ENCODE data around the gene DDX49.
"Not testable (repeated sequence)": the region's sequence is repeated elsewhere in the genome, so short reads cannot be mapped to it uniquely, and the experiment has no call there.

Gene DDX49

GRCh38 chr19:18910801-18911436 is 8.6 kb upstream of the DDX49 start:
- no peak for DNase-seq (ENCODE audit: low spot score)

DNA sequence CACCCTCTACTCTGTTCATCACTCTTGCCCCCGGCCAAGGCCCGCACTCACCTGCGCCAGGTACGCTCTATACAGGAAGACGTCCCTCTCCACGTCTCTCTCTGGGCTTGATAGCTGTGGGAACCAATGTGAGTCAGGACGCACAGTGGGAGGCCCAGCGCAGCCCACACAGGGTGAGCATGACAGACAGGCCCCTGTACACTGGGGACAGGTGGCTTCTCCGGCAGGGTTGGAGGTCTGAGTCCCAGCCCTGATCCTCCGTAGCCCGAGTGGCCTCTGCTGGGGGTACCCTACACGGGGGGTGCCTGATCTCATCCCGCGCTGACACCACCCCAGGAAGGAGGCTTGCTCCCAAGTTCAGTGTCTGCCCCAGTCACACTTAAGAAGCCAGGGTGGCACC is 6.6 kb upstream of the DDX49 start:
- DNase-seq (ENCODE audit: low spot score): no peak

- no peak for DNase-seq (ENCODE audit: low spot score)
Observed at GRCh38 chr19:18913466-18913865, 6.0 kb upstream of the DDX49 start.

DNA sequence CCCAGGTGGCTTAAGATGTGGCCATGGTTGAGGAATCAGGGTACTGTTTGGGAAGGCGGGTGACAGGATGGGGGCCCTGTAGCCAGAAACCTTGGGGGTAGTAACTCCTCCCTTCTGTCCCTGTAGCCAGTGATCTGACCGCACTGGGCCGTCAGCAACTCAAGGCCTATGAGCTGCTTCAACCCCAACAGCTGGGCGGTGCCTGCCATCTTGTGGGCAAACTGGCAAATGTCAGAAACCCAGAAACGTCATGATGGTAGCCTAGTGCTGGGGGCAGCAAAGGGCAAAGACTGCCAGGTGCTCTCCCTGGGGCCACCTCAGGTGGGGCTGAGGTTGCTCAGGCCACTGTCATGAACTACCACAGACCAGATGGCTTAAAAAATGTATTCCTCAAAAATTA is 3.9 kb upstream of the DDX49 start:
- peak; percentile 86 for DNase-seq (ENCODE audit: low spot score)

DNA sequence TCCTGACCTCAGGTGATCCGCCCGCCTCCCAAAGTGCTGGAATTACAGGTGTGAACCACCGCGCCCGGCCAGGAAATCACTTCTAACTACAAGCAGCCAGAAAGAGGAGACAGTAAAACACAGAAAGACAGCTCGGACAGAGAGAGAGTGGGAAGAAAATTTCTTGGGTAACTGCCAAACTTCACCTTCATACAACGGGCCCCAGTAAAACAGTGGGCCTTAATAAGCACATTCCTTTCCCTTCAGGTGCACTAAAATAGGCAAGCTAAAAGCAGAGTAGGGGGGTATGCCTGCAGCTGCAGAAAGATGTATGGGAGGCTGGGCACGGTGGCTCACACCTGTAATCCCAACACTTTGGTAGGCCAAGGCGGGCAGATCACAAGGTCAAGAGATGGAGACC is 1.9 kb upstream of the DDX49 start:
- not testable (repeated sequence) for DNase-seq (ENCODE audit: low spot score)

GRCh38 chr19:18919900-18920214 is 342 bp downstream of the DDX49 start:
- DNase-seq (ENCODE audit: low spot score): no peak

- no peak for DNase-seq (ENCODE audit: low spot score)
Observed at GRCh38 chr19:18920400-18920799, 885 bp downstream of the DDX49 start.

GRCh38 chr19:18921593-18921992 is 2.1 kb downstream of the DDX49 start:
- no peak for DNase-seq (ENCODE audit: low spot score)

GRCh38 chr19:18922228-18922985 is 2.9 kb downstream of the DDX49 start:
- DNase-seq (ENCODE audit: low spot score): no peak

GRCh38 chr19:18924684-18925213 is 5.2 kb downstream of the DDX49 start:
- DNase-seq (ENCODE audit: low spot score): no peak

DNA sequence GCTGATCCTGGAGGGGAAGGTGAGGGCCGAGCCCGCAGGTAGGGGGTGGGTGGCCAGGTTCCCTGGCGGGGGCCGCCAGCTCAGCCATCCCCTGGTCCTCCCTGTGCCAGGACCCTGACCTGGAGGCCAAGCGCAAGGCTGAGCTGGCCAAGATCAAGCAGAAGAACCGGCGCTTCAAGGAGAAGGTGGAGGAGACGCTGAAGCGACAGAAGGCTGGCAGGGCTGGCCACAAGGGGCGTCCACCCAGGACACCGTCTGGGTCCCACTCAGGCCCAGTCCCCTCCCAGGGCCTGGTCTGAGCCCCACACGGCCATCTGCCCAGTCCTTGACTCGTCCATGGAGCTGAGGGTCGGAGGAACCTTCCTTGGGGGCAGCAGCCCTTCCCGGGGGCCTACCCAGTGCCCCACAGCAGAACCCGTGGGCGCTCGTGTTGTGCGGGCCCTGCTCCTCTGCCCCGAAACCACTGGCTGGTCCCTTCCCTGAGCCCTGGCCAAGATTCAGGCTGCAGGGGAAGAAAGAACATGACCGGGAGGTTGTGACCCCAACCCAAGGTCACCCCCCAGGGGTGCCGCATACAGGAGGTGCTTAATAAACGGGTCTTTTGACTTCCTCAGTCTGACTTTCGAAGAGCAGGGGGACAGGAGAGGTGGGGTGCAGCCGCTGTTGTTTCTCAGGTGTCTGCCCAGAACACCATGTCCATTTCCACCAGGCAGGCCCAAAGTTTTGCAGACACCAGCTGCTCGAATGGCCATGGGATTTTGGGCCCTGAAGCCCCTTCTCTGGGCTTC is 8.7 kb downstream of the DDX49 start:
- DNase-seq (ENCODE audit: low spot score): no peak

GRCh38 chr19:18929311-18929710 is 9.8 kb downstream of the DDX49 start:
- no peak for DNase-seq (ENCODE audit: low spot score)

GRCh38 chr19:18931316-18932162 is 12.0 kb downstream of the DDX49 start:
- no peak for DNase-seq (ENCODE audit: low spot score)

DNA sequence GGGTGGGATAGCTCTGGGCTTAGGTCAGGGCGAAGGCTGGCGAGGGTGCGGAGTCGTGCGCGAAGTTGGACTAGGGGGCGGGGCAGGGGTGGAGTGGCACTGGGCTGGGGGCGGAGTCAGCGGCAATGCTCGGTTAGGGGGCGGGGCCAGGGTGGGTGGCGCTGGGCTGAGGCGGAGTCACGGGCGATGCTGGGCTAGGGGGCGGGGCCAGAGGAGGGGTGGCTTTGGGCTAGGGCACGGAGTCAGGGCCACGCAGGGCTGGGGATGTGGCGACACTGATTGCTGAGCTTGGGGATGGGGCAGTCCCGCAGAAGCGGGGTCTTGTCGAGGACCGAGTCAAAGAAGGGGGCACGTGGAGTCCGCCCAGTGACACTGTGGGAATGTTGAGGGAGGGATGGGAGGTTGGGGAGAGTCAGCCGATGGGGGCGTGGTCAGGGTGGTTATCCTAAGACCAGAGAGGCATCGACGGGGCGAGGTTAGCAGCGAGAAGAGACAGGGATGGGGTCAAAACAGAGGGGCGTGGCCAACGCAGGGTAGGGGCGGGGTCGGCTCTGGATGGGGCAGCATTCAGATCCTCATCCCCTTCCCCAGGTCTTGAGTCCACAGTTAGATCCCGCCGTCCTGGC is 12.8 kb downstream of the DDX49 start:
- DNase-seq (ENCODE audit: low spot score): no peak

DNA sequence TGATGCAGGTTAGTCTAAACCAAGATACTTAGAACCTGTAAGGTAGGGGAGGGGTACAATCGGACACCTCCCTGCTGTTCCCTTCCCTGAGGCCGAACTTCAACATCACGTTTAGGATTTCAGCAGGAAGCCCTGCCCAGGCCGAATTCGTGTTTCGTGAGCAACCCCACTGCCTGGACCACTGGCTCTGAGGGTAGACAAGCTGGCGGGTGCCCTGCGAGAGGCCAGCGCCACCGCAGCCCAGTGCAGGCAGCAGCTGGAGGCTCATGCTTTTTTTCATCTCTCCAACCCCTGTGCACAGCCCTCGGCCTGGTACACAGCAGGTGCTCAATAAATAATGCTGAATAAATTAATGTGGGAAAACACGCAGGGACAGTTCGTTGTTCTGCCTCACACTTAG is 13.8 kb downstream of the DDX49 start:
- DNase-seq (ENCODE audit: low spot score): no peak

- DNase-seq (ENCODE audit: low spot score): no peak
Observed at GRCh38 chr19:18939163-18939562, 19.6 kb downstream of the DDX49 start.

- peak; percentile 73 for DNase-seq (ENCODE audit: low spot score)
Observed at GRCh38 chr19:18939922-18940768, 20.6 kb downstream of the DDX49 start.

GRCh38 chr19:18940769-18941627 is 21.5 kb downstream of the DDX49 start, which contains the start of gene HOMER3:
Gene HOMER3 (minus strand): TSS chr19:18941217. CDS start chr19:18938982, 2,235 bp downstream.
- DNase-seq (ENCODE audit: low spot score): peak; percentile 98

DNA sequence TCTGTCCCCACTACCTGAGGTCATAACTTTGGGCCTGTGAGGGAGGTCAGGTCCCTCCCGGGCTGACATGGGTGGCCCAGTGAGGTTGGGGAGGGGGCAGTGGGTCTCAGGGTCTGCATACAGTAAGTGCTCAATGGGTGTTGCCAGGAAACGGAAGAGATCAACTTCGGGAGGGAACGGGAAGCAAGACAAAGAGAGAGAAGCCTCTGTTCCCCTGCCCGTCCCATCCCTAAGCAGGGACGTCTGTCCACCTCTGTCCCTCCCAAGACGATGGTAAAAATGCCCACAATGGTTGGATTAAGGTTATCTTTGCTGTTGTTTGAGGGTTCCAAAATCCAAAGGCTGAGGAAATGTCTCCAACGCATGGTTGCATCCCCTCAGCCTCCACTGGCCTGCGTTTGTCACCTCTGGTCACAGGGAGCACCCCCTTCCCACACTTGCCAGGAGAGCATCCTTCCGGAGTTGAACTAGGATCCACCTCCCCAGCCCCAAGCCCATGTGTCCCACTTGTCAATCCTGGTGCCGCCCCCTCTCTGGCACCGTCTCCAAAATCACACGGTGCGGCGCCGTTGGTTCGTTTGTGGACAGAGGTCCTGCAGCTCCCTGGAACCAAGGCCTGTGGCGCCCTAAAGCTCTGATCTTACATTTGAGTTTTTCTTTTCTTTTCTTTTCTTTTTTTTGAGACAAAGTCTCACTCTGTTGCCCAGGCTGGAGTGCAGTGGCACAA is 22.3 kb downstream of the DDX49 start:
- no peak for DNase-seq (ENCODE audit: low spot score)

Measured in HuH-7 (cell line).